Measurements from ENCODE around the gene MAP1LC3B2. TPM values are rescaled to one million over a fixed set of nuclear protein-coding genes. Genes with fewer than 3 reads are reported as not detected.
A peak's percentile ranks its signal among the peaks of the same experiment; 100 is the strongest.

MAP1LC3B2 gene
- total RNA-seq = 1 to 10 TPM in 1 of 6 experiments, under 1 TPM in 2, not detected in 3; 0.59 to 1.0 (median 0.70) TPM
- long read RNA-seq = 0 reads

DNA sequence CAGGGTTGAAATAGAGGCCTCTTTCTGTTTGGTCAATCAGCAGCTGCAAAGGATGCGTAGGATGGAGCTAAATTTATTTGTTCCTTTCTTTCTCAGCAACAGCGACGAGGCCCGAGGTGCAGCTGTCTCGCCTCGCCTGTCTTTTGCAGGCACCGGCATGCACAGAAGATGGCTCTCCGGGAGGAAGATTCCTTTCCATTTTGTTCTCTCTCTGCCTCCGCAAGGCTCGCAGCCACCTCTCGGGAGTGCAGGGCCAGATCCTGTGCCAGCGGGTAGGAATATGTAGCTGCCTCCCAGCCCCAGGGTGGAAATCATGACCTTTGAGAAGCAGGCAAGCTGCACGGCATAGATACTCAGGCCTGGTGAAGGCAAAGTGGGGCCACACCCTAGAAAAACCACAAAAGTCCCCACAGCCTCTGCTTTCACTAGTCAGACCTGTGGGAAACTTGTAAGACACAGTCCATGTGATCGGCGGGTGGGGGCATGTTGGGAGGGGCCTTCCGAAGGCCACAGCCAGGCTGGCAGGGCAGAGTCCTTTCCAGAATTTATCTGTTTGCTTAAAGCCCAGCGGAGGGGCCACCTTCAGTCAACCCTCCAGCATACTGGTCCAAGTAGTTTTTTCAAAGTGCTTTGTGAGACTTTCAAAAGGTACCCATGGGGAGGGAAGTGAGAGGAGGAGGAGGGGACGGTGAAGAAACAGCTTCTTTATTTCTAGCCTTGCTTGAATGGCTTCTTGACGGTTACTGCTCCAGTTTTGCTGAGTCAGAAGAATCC lies at the start of gene MAP1LC3B2:
MAP1LC3B2 (plus strand) TSS at position 220 of the 774 bp plus-strand sequence. CDS start 16,562 bp downstream, outside the sequence.
- Histone ChIP-seq H3K36me3 (no peaks in the 10 kb centered on the region), H3K27ac (peak within 1 kb of the TSS in 2 of 3 donors; percentile 35 to 57), H3K4me3 (no peak within 1 kb of the TSS), H3K9me3 (no peaks in the 10 kb centered on the region), H3K27me3 (no peaks in the 10 kb centered on the region), H3K4me1 (peaks cover 0 to 7% (median 0%) of the 10 kb centered on the region in 4 donors)
- ATAC-seq = peak; percentile 64 to 79 (median 73)
- intact Hi-C loops (cut with DNase I) = no loop called here
- TF ChIP-seq, protein P1, sequence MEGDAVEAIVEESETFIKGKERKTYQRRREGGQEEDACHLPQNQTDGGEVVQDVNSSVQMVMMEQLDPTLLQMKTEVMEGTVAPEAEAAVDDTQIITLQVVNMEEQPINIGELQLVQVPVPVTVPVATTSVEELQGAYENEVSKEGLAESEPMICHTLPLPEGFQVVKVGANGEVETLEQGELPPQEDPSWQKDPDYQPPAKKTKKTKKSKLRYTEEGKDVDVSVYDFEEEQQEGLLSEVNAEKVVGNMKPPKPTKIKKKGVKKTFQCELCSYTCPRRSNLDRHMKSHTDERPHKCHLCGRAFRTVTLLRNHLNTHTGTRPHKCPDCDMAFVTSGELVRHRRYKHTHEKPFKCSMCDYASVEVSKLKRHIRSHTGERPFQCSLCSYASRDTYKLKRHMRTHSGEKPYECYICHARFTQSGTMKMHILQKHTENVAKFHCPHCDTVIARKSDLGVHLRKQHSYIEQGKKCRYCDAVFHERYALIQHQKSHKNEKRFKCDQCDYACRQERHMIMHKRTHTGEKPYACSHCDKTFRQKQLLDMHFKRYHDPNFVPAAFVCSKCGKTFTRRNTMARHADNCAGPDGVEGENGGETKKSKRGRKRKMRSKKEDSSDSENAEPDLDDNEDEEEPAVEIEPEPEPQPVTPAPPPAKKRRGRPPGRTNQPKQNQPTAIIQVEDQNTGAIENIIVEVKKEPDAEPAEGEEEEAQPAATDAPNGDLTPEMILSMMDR (IDR thresholded peaks at IDR 0.05) = no peak
- no peak for TF ChIP-seq POLR2A (IDR thresholded peaks at IDR 0.05)
- DNase-seq = peak; percentile 49 to 75 (median 62)
- WGBS (ENCODE audit: insufficient coverage, low coverage, low lambda C conversion rate, missing lambda C conversion rate) = 21% methylated on average over 11 of the region's 19 CpGs

DNA sequence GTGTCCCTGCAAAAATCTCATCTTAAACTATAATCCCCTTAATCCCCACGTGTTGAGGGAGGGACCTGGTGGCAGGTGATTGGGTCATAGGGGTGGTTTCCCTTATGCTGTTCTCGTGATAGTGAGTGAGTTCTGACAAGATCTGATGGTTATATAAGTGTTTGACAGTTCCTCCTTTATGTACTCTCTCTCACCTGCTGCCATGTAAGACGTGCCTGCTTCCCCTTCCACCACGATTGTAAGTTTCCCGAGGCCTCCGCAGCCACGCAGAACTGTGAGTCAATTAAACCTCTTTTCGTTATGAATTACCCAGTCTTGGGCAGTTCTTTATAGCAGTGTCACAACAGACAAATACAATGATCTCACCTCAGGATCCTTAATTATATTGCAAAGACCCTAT lies 45.2 kb upstream of the MAP1LC3B2 start:
- no peak for TF ChIP-seq POLR2A (IDR thresholded peaks at IDR 0.05)
- TF ChIP-seq, protein P1 (IDR thresholded peaks at IDR 0.05) = no peak
- no peak for DNase-seq
- intact Hi-C loops (cut with DNase I) = no loop called here

DNA sequence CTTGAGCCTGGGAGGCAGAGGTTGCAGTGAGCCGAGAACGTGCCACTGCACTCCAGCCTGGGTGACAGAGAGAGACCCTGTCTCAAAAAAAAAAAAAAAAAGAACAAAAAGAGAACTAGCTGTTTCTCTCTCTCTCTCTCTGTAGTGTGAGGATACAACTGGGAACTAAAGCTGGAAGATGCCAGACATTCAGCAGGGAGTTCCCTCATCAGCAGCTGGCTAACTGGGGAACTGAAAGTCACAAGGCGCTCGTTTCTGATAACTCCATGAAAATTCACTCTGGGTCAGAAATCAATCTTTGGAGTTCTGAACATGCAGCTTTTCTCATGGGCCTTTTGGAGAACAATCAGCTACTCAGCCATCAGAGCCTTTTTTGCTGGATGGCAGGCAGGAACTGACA lies 43.5 kb upstream of the MAP1LC3B2 start:
- 30% methylated on average over 2 of the region's 4 CpGs for WGBS (ENCODE audit: insufficient coverage, low coverage, low lambda C conversion rate, missing lambda C conversion rate)
- no peaks in the 10 kb centered on the region for H3K9me3 ChIP-seq
- no peak overlapping the region for H3K27ac ChIP-seq
- no peak overlapping the region for H3K4me3 ChIP-seq
- no peaks in the 10 kb centered on the region for H3K36me3 ChIP-seq
- intact Hi-C loops (cut with DNase I) = no loop called here
- DNase-seq (no peak), ATAC-seq (peak in 1 of 4 donors; percentile 37)
- no peaks in the 10 kb centered on the region for H3K27me3 ChIP-seq
- no peak for TF ChIP-seq POLR2A (IDR thresholded peaks at IDR 0.05)
- TF ChIP-seq, protein P1 (IDR thresholded peaks at IDR 0.05) = no peak
- no peaks in the 10 kb centered on the region for H3K4me1 ChIP-seq

More for the DNA sequence above, 45.2 kb upstream of the MAP1LC3B2 start:
- no peak for ATAC-seq
- H3K36me3 ChIP-seq = no peaks in the 10 kb centered on the region
- H3K27me3 ChIP-seq = no peaks in the 10 kb centered on the region
- WGBS (ENCODE audit: insufficient coverage, low coverage, low lambda C conversion rate, missing lambda C conversion rate) = 70% methylated on average over 8 of the region's 8 CpGs
- H3K9me3 ChIP-seq = no peaks in the 10 kb centered on the region
- no peak overlapping the region for H3K27ac ChIP-seq
- H3K4me1 ChIP-seq = no peaks in the 10 kb centered on the region
- no peak overlapping the region for H3K4me3 ChIP-seq

DNA sequence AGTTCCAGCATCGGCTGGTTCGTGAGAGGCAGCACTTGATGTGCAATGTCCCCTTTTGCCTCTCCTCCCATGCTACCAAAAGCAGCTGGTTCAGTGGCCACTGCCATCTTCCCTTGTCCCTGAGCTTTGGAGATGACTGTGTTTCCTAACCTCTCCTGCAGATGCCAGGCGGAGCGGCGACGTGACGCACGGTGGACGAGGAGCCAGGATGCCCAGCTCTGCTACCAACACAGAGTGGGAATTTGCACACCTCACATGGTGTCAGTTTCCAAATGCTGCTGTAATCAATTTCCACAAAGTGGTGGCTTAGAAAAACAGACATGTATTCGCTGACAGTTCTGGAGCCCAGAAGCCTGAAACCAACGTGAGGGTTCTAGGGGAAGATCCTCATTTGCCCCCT lies 42.5 kb upstream of the MAP1LC3B2 start:
- DNase-seq (no peak), ATAC-seq (no peak)
- Histone ChIP-seq H3K9me3 (no peaks in the 10 kb centered on the region), H3K36me3 (no peaks in the 10 kb centered on the region), H3K27me3 (no peaks in the 10 kb centered on the region), H3K4me1 (no peaks in the 10 kb centered on the region), H3K4me3 (no peak overlapping the region), H3K27ac (no peak overlapping the region)
- intact Hi-C loops (cut with DNase I) = no loop called here
- WGBS (ENCODE audit: insufficient coverage, low coverage, low lambda C conversion rate, missing lambda C conversion rate) = 70% methylated on average over 3 of the region's 11 CpGs
- TF ChIP-seq, protein P1 (IDR thresholded peaks at IDR 0.05) = no peak
